Muscle of leg (tissue), 11 donors: ENCODE results near the gene NKAPD1. TPM values are rescaled to one million over a fixed set of nuclear protein-coding genes. Genes with fewer than 3 reads are reported as not detected.

Source experiments
- DNase-seq: peaks from one replicate; pipeline ENCODE4 v3.0.0; 2013
- H3K27ac ChIP-seq: one replicate; pipeline ENCODE4 v1.5.1; 2013; ENCODE audit warnings: mild to moderate bottlenecking, low read length, control low read depth
- H3K27me3 ChIP-seq: one replicate; pipeline ENCODE4 v1.6.1; 2013; ENCODE audit warnings: low read length; ENCODE audit not compliant: control insufficient read depth, insufficient read depth
- H3K36me3 ChIP-seq: one replicate; pipeline ENCODE4 v1.6.1; 2013; ENCODE audit warnings: low read length; ENCODE audit not compliant: control insufficient read depth, insufficient read depth
- H3K4me1 ChIP-seq: one replicate; pipeline ENCODE4 v1.6.1; 2013; ENCODE audit warnings: low read length; ENCODE audit not compliant: control insufficient read depth, insufficient read depth
- H3K4me3 ChIP-seq: one replicate; pipeline ENCODE4 v1.5.1; 2013; ENCODE audit warnings: low read length, control low read depth
- H3K9me3 ChIP-seq: replicated peaks from 2 replicates; pipeline ENCODE4 v1.6.1; 2013; ENCODE audit warnings: low read depth, low read length; ENCODE audit not compliant: control insufficient read depth
- WGBS: methylation state at CpG from one replicate; pipeline ENCODE4 v1.1.5; 2013; ENCODE audit warnings: missing lambda C conversion rate; ENCODE audit not compliant: insufficient coverage; 5-methylcytosine and 5-hydroxymethylcytosine counted together
- polyA plus RNA-seq, 8 donors: library from polyadenylated mRNA; unstranded; fragments of 120-200 nt; gene quantifications; one replicate each; pipeline versions ENCODE4 v1.2.1 to v1.2.3, GENCODE V29; 2013; ENCODE audit warnings: inconsistent platforms in 1 of 8, low replicate concordance in 1 of 8; ENCODE audit not compliant: insufficient read length in 8 of 8, insufficient read depth in 1 of 8
- total RNA-seq: library from RNA; stranded (reverse); fragments of 120-200 nt; gene quantifications from one replicate; pipeline ENCODE4 v1.2.4, GENCODE V29; 2013

The NKAPD1 gene
- total and polyA plus RNA-seq, 9 donors = 25.5 to 33.1 (median 29.3) TPM

- Histone ChIP-seq H3K9me3 (no peaks in the 10 kb centered on the region), H3K27ac (no peak overlapping the region), H3K4me3 (no peak overlapping the region), H3K4me1 (no peaks in the 10 kb centered on the region), H3K36me3 (no peaks in the 10 kb centered on the region), H3K27me3 (no peaks in the 10 kb centered on the region)
- 43% methylated on average over 2 of the region's 4 CpGs for WGBS
- DNase-seq = no peak
These were observed 60.4 kb downstream of the NKAPD1 start for GRCh38 chr11:112134473-112134872.

Other genes with a start within 250 kb of the NKAPD1 start
- gene ALG9, start 202.7 kb upstream of the NKAPD1 start, total RNA-seq = 25.7 TPM
- 10 to 100 TPM; 21.2 to 29.7 (median 24.9) TPM for gene ALG9, start 202.7 kb upstream of the NKAPD1 start, polyA plus RNA-seq
- 2.5 TPM for gene FDXACB1, start 195.1 kb upstream of the NKAPD1 start, total RNA-seq
- 1 to 10 TPM; 1.9 to 3.3 (median 2.4) TPM for gene FDXACB1, start 195.1 kb upstream of the NKAPD1 start, polyA plus RNA-seq
- gene CFAP68, start 194.8 kb upstream of the NKAPD1 start, total RNA-seq = 16.3 TPM
- gene CFAP68, start 194.8 kb upstream of the NKAPD1 start, polyA plus RNA-seq = 10 to 100 TPM; 14.0 to 20.4 (median 17.3) TPM
- gene CRYAB, start 162.5 kb upstream of the NKAPD1 start, total RNA-seq = 226 TPM
- 100 to 1,000 TPM; 512 to 708 (median 632) TPM for gene CRYAB, start 162.5 kb upstream of the NKAPD1 start, polyA plus RNA-seq
- 63.2 TPM for gene HSPB2, start 161.6 kb upstream of the NKAPD1 start, total RNA-seq
- gene HSPB2, start 161.6 kb upstream of the NKAPD1 start, polyA plus RNA-seq = 100 to 1,000 TPM in 1 of 8 donors, 10 to 100 TPM in 7; 61.2 to 101 (median 83.2) TPM
- 0.93 TPM for gene C11orf52, start 155.4 kb upstream of the NKAPD1 start, total RNA-seq
- 1 to 10 TPM; 1.7 to 4.8 (median 2.3) TPM for gene C11orf52, start 155.4 kb upstream of the NKAPD1 start, polyA plus RNA-seq
- gene DIXDC1, start 137.0 kb upstream of the NKAPD1 start, total RNA-seq = 16.0 TPM
- 10 to 100 TPM; 13.1 to 23.6 (median 15.7) TPM for gene DIXDC1, start 137.0 kb upstream of the NKAPD1 start, polyA plus RNA-seq
- 34.5 TPM for gene DLAT, start 48.9 kb upstream of the NKAPD1 start, total RNA-seq
- gene DLAT, start 48.9 kb upstream of the NKAPD1 start, polyA plus RNA-seq = 10 to 100 TPM; 27.6 to 40.9 (median 37.6) TPM
- gene PIH1D2, start 282 bp upstream of the NKAPD1 start, total RNA-seq = 1.1 TPM
- 1 to 10 TPM; 1.0 to 1.6 (median 1.3) TPM for gene PIH1D2, start 282 bp upstream of the NKAPD1 start, polyA plus RNA-seq
- 77.2 TPM for gene TIMM8B, start 12.5 kb downstream of the NKAPD1 start, total RNA-seq
- gene TIMM8B, start 12.5 kb downstream of the NKAPD1 start, polyA plus RNA-seq = 10 to 100 TPM; 46.6 to 60.5 (median 52.8) TPM
- 86.3 TPM for gene SDHD, start 12.6 kb downstream of the NKAPD1 start, total RNA-seq
- gene SDHD, start 12.6 kb downstream of the NKAPD1 start, polyA plus RNA-seq = 100 to 1,000 TPM in 3 of 8 donors, 10 to 100 TPM in 5; 86.4 to 109 (median 99.4) TPM
- 0.31 TPM for gene IL18, start 89.8 kb downstream of the NKAPD1 start, total RNA-seq
- 1 to 10 TPM in 3 of 8 donors, under 1 TPM in 5; 0.41 to 3.8 (median 0.69) TPM for gene IL18, start 89.8 kb downstream of the NKAPD1 start, polyA plus RNA-seq
- gene TEX12, start 93.1 kb downstream of the NKAPD1 start, total RNA-seq = 0.22 TPM
- under 1 TPM in 5 of 8 donors, not detected in 3; 0.14 to 0.29 (median 0.23) TPM for gene TEX12, start 93.1 kb downstream of the NKAPD1 start, polyA plus RNA-seq
- gene BCO2, start 101.2 kb downstream of the NKAPD1 start, total RNA-seq = 8.3 TPM
- gene BCO2, start 101.2 kb downstream of the NKAPD1 start, polyA plus RNA-seq = 10 to 100 TPM in 1 of 8 donors, 1 to 10 TPM in 7; 5.3 to 13.6 (median 8.7) TPM
- 23.1 TPM for gene PTS, start 152.1 kb downstream of the NKAPD1 start, total RNA-seq
- gene PTS, start 152.1 kb downstream of the NKAPD1 start, polyA plus RNA-seq = 10 to 100 TPM; 14.9 to 26.3 (median 19.0) TPM
- not detected for gene PLET1, start 186.6 kb downstream of the NKAPD1 start, total RNA-seq
- gene PLET1, start 186.6 kb downstream of the NKAPD1 start, polyA plus RNA-seq = not detected